SK-N-SH (cell line): Measurements from ENCODE around the gene SLC29A1. TPM values are rescaled to one million over a fixed set of nuclear protein-coding genes. Genes with fewer than 3 reads are reported as not detected.

ENCODE experiments used
- CTCF ChIA-PET: fragments of 300-600, 350-600 bp; formaldehyde crosslinking; extraction: SDS; loops from one replicate; lab custom pipeline; 2021; lab: Yijun Ruan, JAX
- POLR2A ChIA-PET: fragments of 350-600 bp; sonication (Branson Sonifier 250); formaldehyde crosslinking; extraction: SDS; loops from one replicate; lab custom pipeline; 2020; ENCODE audit warnings: antibody characterized with exemption, inconsistent platforms; lab: Yijun Ruan, JAX
- DNase-seq: peaks from one replicate; pipeline ENCODE4 v3.0.0; 2012
- H2AFZ ChIP-seq: fragments of 200-600 bp; sonication (generic); 2 replicates; pipeline ENCODE4 v1.8.1; 2016; ENCODE audit warnings: antibody characterized with exemption, mild to moderate bottlenecking, low read depth
- H3F3A ChIP-seq: fragments of 200-600 bp; sonication (generic); replicated peaks from 2 replicates; pipeline ENCODE3; 2016; ENCODE audit warnings: antibody characterized with exemption, mild to moderate bottlenecking; ENCODE audit not compliant: insufficient read depth
- H3K27ac ChIP-seq, 2 experiments: fragments of 200-500 bp in 1 of 2; fragments of 200-600 bp in 1 of 2; sonication (Bioruptor generic) in 1 of 2; sonication (generic), shearing (Covaris generic) in 1 of 2; 2 replicates each; pipeline versions ENCODE4 v1.5.1 to v1.6.1; 2014 to 2016; ENCODE audit warnings: low read depth in 2 of 2, inconsistent platforms in 1 of 2, low read length in 1 of 2, mild to moderate bottlenecking in 1 of 2, mixed read lengths in 1 of 2
- H3K27me3 ChIP-seq: fragments of 200-600 bp; sonication (generic), shearing (Covaris generic); 2 replicates; pipeline ENCODE4 v1.6.1; 2016; ENCODE audit warnings: mixed run types; ENCODE audit not compliant: insufficient read depth
- H3K36me3 ChIP-seq, 2 experiments: fragments of 200-500 bp in 1 of 2; fragments of 200-600 bp in 1 of 2; sonication (Bioruptor generic) in 1 of 2; sonication (generic) in 1 of 2; replicated peaks in 1 of 2; 2 replicates each; pipeline versions ENCODE3 to v1.5.1; 2014 to 2016; ENCODE audit warnings: low read length in 1 of 2, mild to moderate bottlenecking in 1 of 2; ENCODE audit not compliant: insufficient read depth in 2 of 2, control insufficient read depth in 1 of 2
- H3K4me1 ChIP-seq, 2 experiments: fragments of 200-500 bp in 1 of 2; fragments of 200-600 bp in 1 of 2; sonication (Bioruptor generic) in 1 of 2; sonication (generic), shearing (Covaris generic) in 1 of 2; 2 replicates each; pipeline versions ENCODE4 v1.5.1 to v1.6.1; 2014 to 2016; ENCODE audit warnings: low read depth in 1 of 2, low read length in 1 of 2, mixed run types in 1 of 2; ENCODE audit not compliant: insufficient read depth in 2 of 2, control insufficient read depth in 1 of 2
- H3K4me2 ChIP-seq: fragments of 200-600 bp; sonication (generic), shearing (Covaris generic); 2 replicates; pipeline ENCODE4 v1.6.1; 2017; ENCODE audit warnings: mixed run types
- H3K4me3 ChIP-seq, 2 experiments: fragments of 200-500 bp in 1 of 2; fragments of 200-600 bp in 1 of 2; sonication (Bioruptor generic) in 1 of 2; sonication (generic), shearing (Covaris generic) in 1 of 2; 2 replicates each; pipeline versions ENCODE4 v1.5.1 to v1.8.1; 2014 to 2016; ENCODE audit warnings: low read depth in 2 of 2, inconsistent platforms in 1 of 2, low read length in 1 of 2, mild to moderate bottlenecking in 1 of 2, mixed read lengths in 1 of 2, moderate library complexity in 1 of 2
- H3K79me2 ChIP-seq: fragments of 200-600 bp; sonication (generic); 2 replicates; pipeline ENCODE4 v1.8.1; 2017; ENCODE audit warnings: mild to moderate bottlenecking; ENCODE audit not compliant: insufficient read depth
- H3K9ac ChIP-seq: fragments of 200-600 bp; sonication (generic); 2 replicates; pipeline ENCODE4 v1.6.1; 2017; ENCODE audit warnings: mixed run types
- H3K9me2 ChIP-seq: fragments of 200-600 bp; sonication (generic); 2 replicates; pipeline ENCODE4 v1.6.1; 2017; ENCODE audit warnings: mixed run types
- H3K9me3 ChIP-seq: fragments of 200-600 bp; sonication (generic); 2 replicates; pipeline ENCODE4 v1.6.1; 2017; ENCODE audit warnings: mixed run types, mild to moderate bottlenecking, moderate library complexity
- H4K20me1 ChIP-seq: fragments of 200-600 bp; sonication (generic); 2 replicates; pipeline ENCODE4 v1.6.1; 2017; ENCODE audit warnings: mild to moderate bottlenecking, mixed run types; ENCODE audit not compliant: insufficient read depth
- CHD2 ChIP-seq: fragments of 150-350 bp; IDR thresholded peaks from 2 replicates; pipeline ENCODE4 v1.6.1; 2018; ENCODE audit warnings: low read length; ENCODE audit not compliant: partially characterized antibody
- CTCF ChIP-seq: fragments of 200-600 bp; sonication (generic); IDR thresholded peaks from 2 replicates; pipeline ENCODE4 v1.6.1; 2017; ENCODE audit warnings: antibody characterized with exemption, mild to moderate bottlenecking, moderate library complexity
- ELF1 ChIP-seq: IDR thresholded peaks from 2 replicates; pipeline ENCODE4 v1.4.0; 2012
- GABPA ChIP-seq: IDR thresholded peaks from 2 replicates; pipeline ENCODE4 v1.4.0; 2012; ENCODE audit warnings: low read depth, mild to moderate bottlenecking
- GATA2 ChIP-seq: sonication (generic); formaldehyde crosslinking; IDR thresholded peaks from 2 replicates; pipeline ENCODE4 v1.5.0; 2020; ENCODE audit warnings: mild to moderate bottlenecking, missing genetic modification reagents
- IRF3 ChIP-seq: fragments of 150-350 bp; IDR thresholded peaks from 2 replicates; pipeline ENCODE4 v1.6.1; 2016; ENCODE audit warnings: mild to moderate bottlenecking, low read depth, low read length
- JUND ChIP-seq: IDR thresholded peaks from 2 replicates; pipeline ENCODE4 v1.4.0; 2012
- MXI1 ChIP-seq: IDR thresholded peaks from 2 replicates; pipeline ENCODE4 v1.6.1; 2012; ENCODE audit warnings: mild to moderate bottlenecking, low read depth, low read length, improper control_type of control experiment
- NFIC ChIP-seq: IDR thresholded peaks from 2 replicates; pipeline ENCODE4 v1.4.0; 2012; ENCODE audit warnings: borderline replicate concordance
- NRF1 ChIP-seq: IDR thresholded peaks from 2 replicates; pipeline ENCODE4 v1.6.1; 2012; ENCODE audit warnings: low read depth, mild to moderate bottlenecking, low read length
- POLR2AphosphoS5 ChIP-seq: IDR thresholded peaks from 2 replicates; pipeline ENCODE4 v1.6.1; 2012; ENCODE audit warnings: low read depth, low read length
- RAD21 ChIP-seq: IDR thresholded peaks from 2 replicates; pipeline ENCODE4 v1.6.1; 2012; ENCODE audit warnings: mild to moderate bottlenecking, low read length
- RFX5 ChIP-seq: IDR thresholded peaks from 2 replicates; pipeline ENCODE4 v1.6.1; 2012; ENCODE audit warnings: mild to moderate bottlenecking, improper control_type of control experiment, low read length
- WGBS: methylation state at CpG from one replicate; pipeline ENCODE4 v1.1.6; 2017; ENCODE audit warnings: low lambda C conversion rate; 5-methylcytosine and 5-hydroxymethylcytosine counted together
- polyA plus RNA-seq, 3 experiments: library from polyadenylated mRNA; depleted of rRNA; stranded (reverse); fragments of >200 nt; gene quantifications; 2 replicates each; pipeline ENCODE4 v1.2.3, GENCODE V29; 2012
- TF ChIP-seq, protein P1 (sequence below): IDR thresholded peaks from 2 replicates; pipeline ENCODE4; 2012

The SLC29A1 gene
- polyA plus RNA-seq, 1 of the 3 experiments (the other 2 are of a cell fraction), result 44.5 TPM

DNA sequence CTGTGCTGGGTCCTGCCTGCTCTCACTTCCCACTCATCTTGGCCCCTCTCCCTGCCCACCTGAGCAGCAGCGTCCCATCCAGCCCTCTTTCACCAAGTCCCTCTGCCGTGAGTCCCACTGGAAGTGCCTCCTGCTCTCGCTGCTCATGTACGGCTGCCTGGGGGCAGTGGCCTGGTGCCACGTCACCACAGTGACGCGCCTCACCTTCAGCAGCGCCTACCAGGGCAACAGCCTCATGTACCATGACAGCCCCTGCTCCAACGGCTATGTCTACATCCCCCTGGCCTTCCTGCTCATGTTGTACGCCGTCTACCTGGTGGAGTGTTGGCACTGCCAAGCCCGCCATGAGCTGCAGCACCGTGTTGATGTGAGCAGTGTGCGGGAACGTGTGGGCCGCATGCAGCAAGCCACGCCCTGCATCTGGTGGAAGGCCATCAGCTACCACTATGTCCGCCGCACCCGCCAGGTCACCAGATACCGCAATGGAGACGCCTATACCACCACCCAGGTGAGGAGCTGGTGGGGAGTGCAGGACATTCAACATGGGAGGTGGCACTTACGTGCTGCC lies 49.7 kb downstream of the SLC29A1 start:
- H3K9me2 ChIP-seq, result no peaks in the 10 kb centered on the region
- no peaks in the 10 kb centered on the region for H3K36me3 ChIP-seq
- TF ChIP-seq JUND (no peak), RFX5 (no peak), MXI1 (no peak), ELF1 (no peak), GATA2 (CRISPR knock-in tag) (no peak), CHD2 (no peak), RAD21 (no peak), CTCF (no peak), POLR2AphosphoS5 (no peak), NFIC (no peak), NRF1 (no peak)
- TF ChIP-seq, protein P1, sequence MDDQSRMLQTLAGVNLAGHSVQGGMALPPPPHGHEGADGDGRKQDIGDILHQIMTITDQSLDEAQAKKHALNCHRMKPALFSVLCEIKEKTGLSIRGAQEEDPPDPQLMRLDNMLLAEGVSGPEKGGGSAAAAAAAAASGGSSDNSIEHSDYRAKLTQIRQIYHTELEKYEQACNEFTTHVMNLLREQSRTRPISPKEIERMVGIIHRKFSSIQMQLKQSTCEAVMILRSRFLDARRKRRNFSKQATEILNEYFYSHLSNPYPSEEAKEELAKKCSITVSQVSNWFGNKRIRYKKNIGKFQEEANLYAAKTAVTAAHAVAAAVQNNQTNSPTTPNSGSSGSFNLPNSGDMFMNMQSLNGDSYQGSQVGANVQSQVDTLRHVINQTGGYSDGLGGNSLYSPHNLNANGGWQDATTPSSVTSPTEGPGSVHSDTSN, result no peak
- H3K9ac ChIP-seq, result no peak overlapping the region
- peak; percentile 16 for DNase-seq
- WGBS, result 78% methylated on average over 20 of the region's 23 CpGs
- H3F3A ChIP-seq, result peaks cover 7% of the 10 kb centered on the region
- H3K4me2 ChIP-seq, result no peak overlapping the region
- ChIA-PET CTCF (interaction anchor here (1.8 kb wide), 1 partner anchor 32 kb away, joined by 9 read pairs; no protein-coding TSS in a partner anchor), POLR2A (no interaction called here)
- H3K9me3 ChIP-seq, result no peaks in the 10 kb centered on the region
- H3K79me2 ChIP-seq, result no peaks in the 10 kb centered on the region
- H4K20me1 ChIP-seq, result no peaks in the 10 kb centered on the region
- H3K27me3 ChIP-seq, result peaks cover 36% of the 10 kb centered on the region
- no peak overlapping the region for H2AFZ ChIP-seq
- peaks cover 0 to 21% of the 10 kb centered on the region in 2 experiments; a peak in 1 of 4 replicates for H3K4me1 ChIP-seq
- no peak overlapping the region for H3K27ac ChIP-seq
- H3K4me3 ChIP-seq, result no peak overlapping the region

- H3K4me3 ChIP-seq, result no peak overlapping the region
- peaks cover 31% of the 10 kb centered on the region for H3K27me3 ChIP-seq
These were observed 50.2 kb downstream of the SLC29A1 start for GRCh38 chr6:44273617-44274016.

More at GRCh38 chr6:44273617-44274016, 50.2 kb downstream of the SLC29A1 start:
- Histone ChIP-seq H3K4me1 (peaks cover 0 to 15% of the 10 kb centered on the region in 2 experiments; a peak in 1 of 4 replicates), H2AFZ (no peak overlapping the region), H3K9me2 (no peaks in the 10 kb centered on the region), H3K36me3 (no peaks in the 10 kb centered on the region), H3K27ac (no peak overlapping the region), H3K4me2 (no peak overlapping the region), H4K20me1 (no peaks in the 10 kb centered on the region), H3K9ac (no peak overlapping the region), H3F3A (peaks cover 7% of the 10 kb centered on the region), H3K79me2 (no peaks in the 10 kb centered on the region), H3K9me3 (no peaks in the 10 kb centered on the region)
- ChIA-PET CTCF (interaction anchor here (1.6 to 1.8 kb wide), 2 partner anchors 31 to 39 kb away, joined by 4 to 9 read pairs; partner anchors contain the start of gene AARS2), POLR2A (no interaction called here)
- TF ChIP-seq GATA2 (CRISPR knock-in tag) (no peak), GABPA (no peak), IRF3 (no peak), MXI1 (no peak)
- WGBS, result 0% methylated on average over 1 of the region's 1 CpG
- DNase-seq, result no peak
